B cell (primary cell): ENCODE measurements around the gene GFPT2. TPM values are rescaled to one million over a fixed set of nuclear protein-coding genes. Genes with fewer than 3 reads are reported as not detected.

Source experiments
- ATAC-seq: fragments of 200-7000 bp; cut with Tn5 transposase; one replicate; pipeline ENCODE4 v1.10.0; 2021; ENCODE audit warnings: low read depth, mild to moderate bottlenecking, moderate number of reproducible peaks, moderate library complexity
- CTCF ChIA-PET: fragments of 350-600 bp; sonication (Branson Sonifier 250); formaldehyde crosslinking; loops from one replicate; lab custom pipeline; 2021; ENCODE audit warnings: antibody characterized with exemption, inconsistent platforms; lab: Charles Lee
- POLR2A ChIA-PET: fragments of 350-600 bp; sonication (Branson Sonifier 250); formaldehyde crosslinking; loops from one replicate; lab custom pipeline; 2021; ENCODE audit warnings: antibody characterized with exemption; lab: Charles Lee
- DNase-seq: peaks from one replicate; pipeline ENCODE4 v3.0.0; 2013
- H2AFZ ChIP-seq: 2 replicates; pipeline ENCODE4 v1.6.1; 2012; ENCODE audit warnings: mild to moderate bottlenecking, low read depth, low read length; ENCODE audit not compliant: insufficient read depth, poor library complexity, severe bottlenecking
- H3K27ac ChIP-seq, 2 donors: 1 replicate in 1 of 2; 2 replicates in 1 of 2; pipeline ENCODE4 v1.5.1; 2012 to 2013; ENCODE audit warnings: low read length in 2 of 2, mild to moderate bottlenecking in 2 of 2, moderate library complexity in 1 of 2
- H3K27me3 ChIP-seq, 4 experiments: fragments of 200-600 bp in 1 of 4; sonication (generic) in 1 of 4; replicated peaks in 1 of 4; 1 replicate in 2 of 4; 2 replicates in 2 of 4; pipeline versions ENCODE4 v1.6.1 to v1.7.0; 2013 to 2016; ENCODE audit warnings: low read length in 3 of 4, mild to moderate bottlenecking in 2 of 4, mixed read lengths in 1 of 4, moderate library complexity in 1 of 4; ENCODE audit not compliant: insufficient read depth in 4 of 4, control insufficient read depth in 3 of 4; ENCODE audit errors: control extremely low read depth in 1 of 4
- H3K36me3 ChIP-seq, 2 experiments: replicated peaks in 1 of 2; 1 replicate in 1 of 2; 2 replicates in 1 of 2; pipeline versions ENCODE4 v1.6.1 to v1.7.1; 2013; ENCODE audit warnings: low read length in 1 of 2; ENCODE audit not compliant: insufficient read depth in 2 of 2, control insufficient read depth in 1 of 2; ENCODE audit errors: control extremely low read depth in 1 of 2, extremely low read depth in 1 of 2
- H3K4me1 ChIP-seq, 2 donors: fragments of 200-600 bp in 1 of 2; sonication (generic) in 1 of 2; 1 replicate in 1 of 2; 2 replicates in 1 of 2; pipeline versions ENCODE4 v1.5.1 to v1.6.1; 2013 to 2017; ENCODE audit warnings: low read length in 2 of 2; ENCODE audit not compliant: control insufficient read depth in 2 of 2, insufficient read depth in 2 of 2
- H3K4me2 ChIP-seq: replicated peaks from 2 replicates; pipeline ENCODE3; 2012; ENCODE audit warnings: mild to moderate bottlenecking, low read depth, low read length; ENCODE audit not compliant: poor library complexity, severe bottlenecking
- H3K4me3 ChIP-seq, 5 experiments: fragments of 200-600 bp in 1 of 5; sonication (generic) in 1 of 5; 1 replicate in 3 of 5; 2 replicates in 2 of 5; pipeline versions ENCODE4 v1.5.1 to v1.7.0; 2011 to 2016; ENCODE audit warnings: low read length in 4 of 5, mild to moderate bottlenecking in 4 of 5, low read depth in 2 of 5, control low read depth in 1 of 5, moderate library complexity in 1 of 5; ENCODE audit not compliant: insufficient read depth in 1 of 5; ENCODE audit errors: control extremely low read depth in 1 of 5, extremely low read depth in 1 of 5
- H3K79me2 ChIP-seq: fragments of 200-600 bp; sonication (generic); one replicate; pipeline ENCODE4 v1.6.0; 2016; ENCODE audit warnings: low read length; ENCODE audit not compliant: control insufficient read depth, insufficient read depth
- H3K9ac ChIP-seq: fragments of 200-600 bp; sonication (generic); 2 replicates; pipeline ENCODE4 v1.6.1; 2017; ENCODE audit warnings: mild to moderate bottlenecking, low read length, moderate library complexity
- H3K9me3 ChIP-seq, 3 donors: one replicate each; pipeline versions ENCODE4 v1.6.1 to v1.7.1; 2013; ENCODE audit warnings: low read length in 2 of 3; ENCODE audit not compliant: control insufficient read depth in 2 of 3, insufficient read depth in 1 of 3; ENCODE audit errors: control extremely low read depth in 1 of 3
- H4K20me1 ChIP-seq: 2 replicates; pipeline ENCODE4 v1.6.0; 2012; ENCODE audit warnings: mild to moderate bottlenecking, low read length; ENCODE audit not compliant: insufficient read depth, control insufficient read depth, poor library complexity, severe bottlenecking
- H3K27ac Mint-ChIP-seq: one replicate; pipeline ENCODE4 v1.8.0; 2021; ENCODE audit warnings: mixed read lengths
- H3K27me3 Mint-ChIP-seq: one replicate; pipeline ENCODE4 v1.8.0; 2021; ENCODE audit warnings: mixed read lengths
- H3K4me1 Mint-ChIP-seq: one replicate; pipeline ENCODE4 v1.8.0; 2021; ENCODE audit warnings: mixed read lengths
- H3K4me3 Mint-ChIP-seq: one replicate; pipeline ENCODE4 v1.8.0; 2021; ENCODE audit warnings: mixed read lengths
- H3K9me3 Mint-ChIP-seq: one replicate; pipeline ENCODE4 v1.8.0; 2022; ENCODE audit warnings: mixed read lengths; ENCODE audit not compliant: insufficient read depth
- EZH2 ChIP-seq: IDR thresholded peaks from 2 replicates; pipeline ENCODE4 v1.6.1; 2012; ENCODE audit warnings: borderline replicate concordance, low read depth, mild to moderate bottlenecking, moderate library complexity, low read length; ENCODE audit not compliant: insufficient read depth, poor library complexity, severe bottlenecking
- WGBS: methylation state at CpG from one replicate; pipeline ENCODE4 v1.1.5; 2013; ENCODE audit warnings: missing lambda C conversion rate; ENCODE audit not compliant: insufficient coverage; 5-methylcytosine and 5-hydroxymethylcytosine counted together
- intact Hi-C: fragments of 100-400 bp; cut with micrococcal nuclease; formaldehyde crosslinking; loops from one replicate; pipeline ENCODE4 v1.10.0; 2022
- polyA plus RNA-seq: library from polyadenylated mRNA; depleted of rRNA; stranded (reverse); fragments of >200 nt; gene quantifications from 2 replicates; pipeline ENCODE4 v1.2.3, GENCODE V29; 2012
- total RNA-seq, 2 donors: library from RNA; stranded (reverse); fragments of 120-200 nt in 1 of 2; gene quantifications; 1 replicate in 1 of 2; 2 replicates in 1 of 2; pipeline versions ENCODE4 v1.2.3 to v1.2.4, GENCODE V29; 2013 to 2022
- TF ChIP-seq, protein P1 (sequence below): fragments of 200-600 bp; IDR thresholded peaks from one replicate; pipeline ENCODE4 v1.8.0; 2022; ENCODE audit warnings: antibody characterized with exemption, mild to moderate bottlenecking

The GFPT2 gene
- total and polyA plus RNA-seq, 2 donors (not counting 1 experiment from before 2014, with no cell fraction given): 0.03 to 2.8 TPM

DNA sequence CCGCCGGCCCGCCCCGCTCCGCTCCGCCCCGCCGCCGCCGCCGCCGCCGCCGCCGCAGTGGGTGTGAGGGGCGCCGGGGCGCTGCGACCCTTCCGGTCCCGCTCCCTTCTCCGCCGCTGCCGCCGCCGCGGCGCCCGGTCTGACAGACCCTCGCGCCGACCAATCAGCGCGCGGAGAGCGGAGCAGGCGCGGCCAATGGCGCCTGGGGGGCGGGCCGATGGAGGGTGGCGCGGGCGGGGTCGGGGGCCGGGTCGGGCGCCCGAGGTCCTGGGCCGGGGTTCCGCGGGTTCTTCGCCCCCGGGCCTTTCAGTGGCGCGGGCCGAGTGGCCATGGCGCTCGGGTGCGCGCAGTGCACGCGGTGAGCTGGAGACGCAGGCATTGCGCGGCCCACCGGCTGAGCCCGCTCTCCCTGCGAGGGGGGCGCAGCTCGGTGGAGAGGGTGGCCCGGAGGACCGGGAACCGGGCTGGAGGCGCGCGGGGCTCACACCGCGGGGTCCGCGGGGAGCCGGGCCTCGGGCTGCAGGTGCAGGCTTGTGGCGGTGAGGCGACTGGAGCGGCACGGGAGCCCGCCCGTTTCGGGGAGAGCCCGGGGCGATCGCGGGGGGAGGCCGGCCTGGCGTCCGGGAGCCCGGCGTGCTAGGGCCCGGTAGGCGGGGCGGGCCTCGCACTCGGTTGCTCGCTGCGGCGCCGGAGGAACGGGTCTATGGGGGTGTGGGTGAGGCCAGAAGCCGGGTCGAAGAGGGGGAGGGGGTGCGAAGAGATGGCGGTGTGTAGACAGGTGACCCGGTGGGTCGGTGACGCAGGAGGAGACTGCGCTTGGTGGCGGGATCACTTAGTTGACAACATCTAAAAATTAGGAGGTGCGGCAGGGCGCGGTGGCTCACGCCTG lies 60.9 kb downstream of the GFPT2 start, which contains the start of gene MAPK9:
MAPK9 (minus strand) TSS at position 141 of the 889 bp plus-strand sequence. CDS start 11,522 bp downstream, outside the sequence.
- Histone ChIP-seq H3K4me3 (peak within 1 kb of the TSS; percentile 21 to 90 (median 81)), H3K9ac (peak within 1 kb of the TSS; percentile 89), H3K27me3 (no peaks in the 10 kb centered on the region), H3K36me3 (no peaks in the 10 kb centered on the region), H3K9me3 (no peaks in the 10 kb centered on the region), H4K20me1 (peaks cover 29% of the 10 kb centered on the region), H3K4me2 (peak within 1 kb of the TSS; percentile 97), H3K4me1 (peaks cover 32 to 38% of the 10 kb centered on the region in 2 donors), H3K79me2 (peaks cover 47% of the 10 kb centered on the region), H3K27ac (peak within 1 kb of the TSS; percentile 72 to 95), H2AFZ (peak within 1 kb of the TSS; percentile 96)
- peak; percentile 90 for DNase-seq
- ChIA-PET CTCF (interaction anchor here (0.6 to 5.2 kb wide), 14 partner anchors 10 to 426 kb away, joined by 3 to 109 read pairs (median 4); partner anchors contain the start of gene GFPT2), POLR2A (interaction anchor here (0.6 to 0.7 kb wide), 3 partner anchors 22 to 590 kb away, joined by 3 read pairs; no protein-coding TSS in a partner anchor)
- Mint-ChIP-seq H3K27ac (peak within 1 kb of the TSS; percentile 94), H3K9me3 (no peaks in the 10 kb centered on the region), H3K27me3 (no peaks in the 10 kb centered on the region), H3K4me3 (peak within 1 kb of the TSS; percentile 92), H3K4me1 (peaks cover 49% of the 10 kb centered on the region)
- intact Hi-C loops: loop anchor here (1.0 to 5.0 kb wide), 3 partner anchors 61 to 560 kb away; partner anchors contain the start of genes GFPT2, MAML1 and MRNIP
- TF ChIP-seq, protein P1, sequence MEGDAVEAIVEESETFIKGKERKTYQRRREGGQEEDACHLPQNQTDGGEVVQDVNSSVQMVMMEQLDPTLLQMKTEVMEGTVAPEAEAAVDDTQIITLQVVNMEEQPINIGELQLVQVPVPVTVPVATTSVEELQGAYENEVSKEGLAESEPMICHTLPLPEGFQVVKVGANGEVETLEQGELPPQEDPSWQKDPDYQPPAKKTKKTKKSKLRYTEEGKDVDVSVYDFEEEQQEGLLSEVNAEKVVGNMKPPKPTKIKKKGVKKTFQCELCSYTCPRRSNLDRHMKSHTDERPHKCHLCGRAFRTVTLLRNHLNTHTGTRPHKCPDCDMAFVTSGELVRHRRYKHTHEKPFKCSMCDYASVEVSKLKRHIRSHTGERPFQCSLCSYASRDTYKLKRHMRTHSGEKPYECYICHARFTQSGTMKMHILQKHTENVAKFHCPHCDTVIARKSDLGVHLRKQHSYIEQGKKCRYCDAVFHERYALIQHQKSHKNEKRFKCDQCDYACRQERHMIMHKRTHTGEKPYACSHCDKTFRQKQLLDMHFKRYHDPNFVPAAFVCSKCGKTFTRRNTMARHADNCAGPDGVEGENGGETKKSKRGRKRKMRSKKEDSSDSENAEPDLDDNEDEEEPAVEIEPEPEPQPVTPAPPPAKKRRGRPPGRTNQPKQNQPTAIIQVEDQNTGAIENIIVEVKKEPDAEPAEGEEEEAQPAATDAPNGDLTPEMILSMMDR: no peak
- no peak for TF ChIP-seq EZH2
- peak; percentile 79 for ATAC-seq
- WGBS: under 1% methylated on average over 122 of the region's 122 CpGs
